HepG2 (cell line): ENCODE measurements around the gene FTCD. TPM values are rescaled to one million over a fixed set of nuclear protein-coding genes. Genes with fewer than 3 reads are reported as not detected.

ENCODE experiments used
- ATAC-seq: fragments of 200-7000 bp; cut with Tn5 transposase; 3 replicates; pipeline ENCODE4 v1.9.1; 2020; ENCODE audit warnings: mild to moderate bottlenecking, moderate library complexity
- BruUV-seq: library from RNA; stranded (reverse); fragments of 400-500 nt; replicated peaks from 2 replicates; lab custom pipeline; 2021; lab: Mats Ljungman, UMichigan
- CTCF ChIA-PET: fragments of 300-600 bp; formaldehyde crosslinking; extraction: SDS; loops from one replicate; lab custom pipeline; 2021; ENCODE audit warnings: low total read pairs, inconsistent platforms, low intra/inter-chr PET ratio; lab: Yijun Ruan, JAX
- POLR2A ChIA-PET: fragments of 350-600 bp; sonication (Branson Sonifier 250); formaldehyde crosslinking; loops from one replicate; lab custom pipeline; 2020; ENCODE audit warnings: antibody characterized with exemption, inconsistent platforms; lab: Yijun Ruan, JAX
- DNase-seq: peaks from one replicate; pipeline ENCODE4 v3.0.0-alpha.2; 2015; ENCODE audit warnings: low spot score
- FAIRE-seq: peaks from 3 replicates; lab custom pipeline; 2011; peaks lifted over from hg19 to GRCh38; lab: Jason Lieb, UNC
- H2AFZ ChIP-seq: one replicate; pipeline ENCODE4 v1.6.1; 2011; ENCODE audit warnings: low read length, inconsistent platforms
- H3K27ac ChIP-seq: fragments of 300-600 bp; 3 replicates; pipeline ENCODE4 v1.8.0; 2011; ENCODE audit warnings: mixed run types, mild to moderate bottlenecking, mixed read lengths, low read length, inconsistent platforms; ENCODE audit not compliant: insufficient read depth; ENCODE audit errors: extremely low read length
- H3K27me3 ChIP-seq, 2 experiments: fragments of 200-600 bp in 1 of 2; 2 replicates in 1 of 2; 3 replicates in 1 of 2; pipeline versions ENCODE4 v1.6.0 to v1.8.0; 2011; ENCODE audit warnings: low read length in 2 of 2, mild to moderate bottlenecking in 2 of 2, moderate library complexity in 2 of 2, inconsistent platforms in 1 of 2; ENCODE audit not compliant: insufficient read depth in 2 of 2, control insufficient read depth in 1 of 2
- H3K36me3 ChIP-seq, 2 experiments: fragments of 200-600 bp in 1 of 2; replicated peaks in 1 of 2; 2 replicates in 1 of 2; 3 replicates in 1 of 2; pipeline versions ENCODE4 v1.5.1 to v1.8.0; 2011; ENCODE audit warnings: low read length in 2 of 2, inconsistent platforms in 1 of 2; ENCODE audit not compliant: insufficient read depth in 2 of 2, control insufficient read depth in 1 of 2
- H3K4me1 ChIP-seq: 2 replicates; pipeline ENCODE4 v1.5.1; 2012; ENCODE audit warnings: low read length, inconsistent platforms; ENCODE audit not compliant: insufficient read depth
- H3K4me2 ChIP-seq: 2 replicates; pipeline ENCODE4 v1.6.0; 2011; ENCODE audit warnings: low read depth, low read length, inconsistent platforms
- H3K4me3 ChIP-seq, 3 experiments: fragments of 200-600 bp in 1 of 3; sonication (generic), shearing (Covaris generic) in 1 of 3; replicated peaks in 1 of 3; 2 replicates each; pipeline ENCODE4 v1.5.1; 2011 to 2016; ENCODE audit warnings: low read length in 3 of 3, inconsistent platforms in 2 of 3, low read depth in 2 of 3, mild to moderate bottlenecking in 2 of 3, control low read depth in 1 of 3, mixed read lengths in 1 of 3; ENCODE audit not compliant: insufficient read depth in 1 of 3
- H3K79me2 ChIP-seq: one replicate; pipeline ENCODE4 v1.6.1; 2011; ENCODE audit warnings: low read length, inconsistent platforms; ENCODE audit not compliant: insufficient read depth
- H3K9ac ChIP-seq: 2 replicates; pipeline ENCODE4 v1.6.0; 2011; ENCODE audit warnings: mild to moderate bottlenecking, low read depth, low read length, inconsistent platforms; ENCODE audit not compliant: insufficient read depth
- H3K9me3 ChIP-seq: 2 replicates; pipeline ENCODE4 v1.5.1; 2012; ENCODE audit warnings: mild to moderate bottlenecking, low read length
- H4K20me1 ChIP-seq: 2 replicates; pipeline ENCODE4 v1.6.0; 2011; ENCODE audit warnings: inconsistent platforms, mild to moderate bottlenecking, low read length, moderate library complexity; ENCODE audit not compliant: insufficient read depth
- GZF1 ChIP-seq: sonication (generic); formaldehyde crosslinking; IDR thresholded peaks from 2 replicates; pipeline ENCODE4 v1.5.1; 2020; ENCODE audit warnings: mild to moderate bottlenecking, missing genetic modification reagents
- HOXA7 ChIP-seq: sonication (generic); formaldehyde crosslinking; IDR thresholded peaks from 2 replicates; pipeline ENCODE4 v1.8.1; 2022; ENCODE audit warnings: mild to moderate bottlenecking, missing genetic modification reagents, moderate library complexity
- MAZ ChIP-seq, 2 experiments: sonication (generic) in 1 of 2; formaldehyde crosslinking in 1 of 2; IDR thresholded peaks; 2 replicates each; pipeline versions ENCODE4 v1.5.0 to v1.6.1; 2012 to 2020; ENCODE audit warnings: low read depth in 2 of 2, mild to moderate bottlenecking in 2 of 2, borderline replicate concordance in 1 of 2, improper control_type of control experiment in 1 of 2, low read length in 1 of 2, missing genetic modification reagents in 1 of 2, moderate library complexity in 1 of 2
- POLR2A ChIP-seq, 2 experiments: IDR thresholded peaks; 2 replicates each; pipeline ENCODE4 v1.6.1; 2011; ENCODE audit warnings: low read depth in 2 of 2, low read length in 2 of 2, mild to moderate bottlenecking in 1 of 2, moderate library complexity in 1 of 2; ENCODE audit not compliant: insufficient read depth in 1 of 2
- PPARG ChIP-seq: conservative IDR thresholded peaks from 2 replicates; pipeline ENCODE4 v1.6.1; 2016; ENCODE audit warnings: missing biosample characterization, missing genetic modification reagents
- TEAD3 ChIP-seq: optimal IDR thresholded peaks from 2 replicates; pipeline ENCODE3; 2016; ENCODE audit warnings: borderline replicate concordance
- ZNF550 ChIP-seq: sonication (generic); formaldehyde crosslinking; IDR thresholded peaks from 2 replicates; pipeline ENCODE4 v1.4.0; 2020; ENCODE audit warnings: mild to moderate bottlenecking, missing genetic modification reagents, borderline replicate concordance
- WGBS: methylation state at CpG from one replicate; pipeline ENCODE4 v1.1.6; 2017; ENCODE audit warnings: low lambda C conversion rate; 5-methylcytosine and 5-hydroxymethylcytosine counted together
- in situ Hi-C: cut with HindIII; loops from 2 replicates; pipeline ENCODE4 v1.10.0; 2017; ENCODE audit warnings: low pct_unique_long_range_greater_than_20kb; ENCODE audit not compliant: extremely low pct_ligation_motif_present
- intact Hi-C: fragments of 100-400 bp; cut with micrococcal nuclease; formaldehyde crosslinking; loops from one replicate; pipeline ENCODE4 v1.10.0; 2022; ENCODE audit not compliant: unreplicated experiment
- polyA plus RNA-seq, 8 experiments: library from polyadenylated mRNA; depleted of rRNA in 3 of 8; stranded (reverse) in 7 of 8; unstranded in 1 of 8; fragments of >200 nt; fragmentation: Illumina TruSeq in 4 of 8; extraction: Trizol in 4 of 8; gene quantifications; 2 replicates each; pipeline versions ENCODE4 v1.2.1 to v1.2.3, GENCODE V29; 2011 to 2016; ENCODE audit warnings: low read depth in 4 of 8, missing spikeins in 1 of 8, mixed read lengths in 1 of 8; ENCODE audit not compliant: insufficient read depth in 1 of 8
- total RNA-seq, 5 experiments: library from RNA; depleted of rRNA; stranded (reverse); fragments of >200 nt; fragmentation: Illumina TruSeq; extraction: Trizol; gene quantifications; 2 replicates each; pipeline ENCODE4 v1.2.3, GENCODE V29; 2016; ENCODE audit warnings: low read depth in 1 of 5

The FTCD gene
- total and polyA plus RNA-seq, 2 of the 13 experiments (the other 11 are each of a cell fraction or from before 2014, with no cell fraction given), result 75.7 to 105 TPM

DNA sequence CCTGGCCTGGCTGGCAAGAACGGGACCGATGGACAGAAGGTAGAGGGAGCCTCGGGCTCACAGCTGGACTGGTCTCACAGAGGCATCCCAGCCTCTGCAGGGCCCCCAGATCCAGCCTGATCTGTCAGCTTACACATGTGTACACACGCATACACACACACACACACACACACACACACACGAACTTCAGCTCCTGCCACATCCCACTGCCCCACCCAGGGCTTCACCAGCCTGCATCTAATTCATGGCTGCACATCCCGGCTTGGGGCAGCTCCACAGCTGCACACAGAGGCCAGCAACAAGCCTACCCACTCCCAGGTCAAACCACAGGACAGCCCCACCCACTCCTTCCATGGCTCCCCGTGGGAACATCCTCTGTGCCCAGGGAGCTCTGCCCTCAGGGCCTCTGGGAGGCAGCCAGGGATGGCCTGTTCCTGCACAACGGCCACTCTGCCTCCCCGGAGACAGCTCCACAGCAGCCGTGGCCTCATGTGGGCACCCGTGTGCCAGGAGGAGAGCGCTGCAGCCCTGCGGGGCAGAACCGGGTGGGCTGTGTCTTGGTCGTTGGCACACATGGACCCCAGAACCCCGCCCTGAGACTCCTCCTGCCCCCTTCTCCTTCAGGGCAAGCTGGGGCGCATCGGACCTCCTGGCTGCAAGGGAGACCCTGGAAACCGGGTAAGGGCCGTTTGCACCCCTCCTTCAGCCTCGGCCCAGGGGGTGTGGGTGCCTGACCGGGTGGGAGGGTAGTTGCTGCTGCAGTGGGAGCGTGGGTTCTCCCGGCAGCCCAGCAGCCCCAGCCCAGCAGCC is 38.4 kb downstream of the FTCD start (continued):
- no peak for TF ChIP-seq ZNF550 (CRISPR knock-in tag)
- TF ChIP-seq HOXA7 (CRISPR knock-in tag), result no peak
- TF ChIP-seq, all 625 proteins: peak for 0

DNA sequence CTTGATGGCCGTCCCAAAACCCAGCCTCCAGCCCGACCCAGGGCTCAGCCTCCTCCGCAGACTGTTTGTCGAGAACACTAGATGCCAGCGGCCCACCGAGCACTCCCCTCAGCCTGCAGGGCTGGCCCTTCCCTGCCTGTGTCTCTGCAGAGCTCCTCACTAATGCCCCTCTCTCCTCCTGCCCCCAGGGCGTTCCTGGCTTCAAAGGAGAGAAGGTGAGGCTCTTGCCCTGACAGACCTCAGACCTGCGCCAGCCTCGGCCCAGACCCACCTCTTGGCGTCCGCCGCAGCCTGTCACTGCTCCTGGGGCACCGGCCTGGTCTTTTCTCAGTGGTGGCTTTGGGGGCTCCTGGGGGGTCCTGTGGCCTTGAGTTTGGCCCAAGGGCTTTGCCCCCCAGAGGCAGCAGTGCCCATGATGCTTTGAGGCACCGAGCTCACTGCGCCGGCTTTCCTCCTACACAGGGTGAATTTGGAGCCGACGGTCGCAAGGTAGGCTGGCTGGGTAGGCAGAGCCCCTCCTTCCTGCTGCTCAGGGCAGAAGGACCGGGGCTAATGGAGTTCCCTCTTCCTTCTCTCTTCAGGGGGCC is 39.1 kb downstream of the FTCD start:
- ChIA-PET POLR2A (no interaction called here), CTCF (no interaction called here)
- no peak for FAIRE-seq
- no peak overlapping the region for H3K4me3 ChIP-seq
- no peak overlapping the region for H2AFZ ChIP-seq
- TF ChIP-seq GZF1 (CRISPR knock-in tag) (no peak), MAZ (IDR thresholded peaks at IDR 0.05; ENCODE audit: borderline replicate concordance, low read depth, low read length) (no peak), MAZ (CRISPR knock-in tag; IDR thresholded peaks at IDR 0.05; ENCODE audit: low read depth) (no peak), TEAD3 (no peak), PPARG (no peak), POLR2A (IDR thresholded peaks at IDR 0.05; ENCODE audit: insufficient read depth in 1 of 2, low read depth in 2 of 2, low read length in 2 of 2) (no peak)
- H3K9ac ChIP-seq, result no peak overlapping the region
- intact Hi-C loops (no loop called here), in situ Hi-C loops (no loop called here)
- peaks cover 4 to 29% of the 10 kb centered on the region in 2 experiments; a peak in 3 of 5 replicates for H3K27me3 ChIP-seq
- H4K20me1 ChIP-seq, result no peaks in the 10 kb centered on the region
- no peak overlapping the region for H3K27ac ChIP-seq
- peaks cover 5% of the 10 kb centered on the region; the same call in 1 of the 2 replicates for H3K9me3 ChIP-seq
- WGBS, result 63% methylated on average over 10 of the region's 20 CpGs
- no peak for DNase-seq
- H3K79me2 ChIP-seq, result no peaks in the 10 kb centered on the region
- no peaks in the 10 kb centered on the region for H3K4me1 ChIP-seq
- no peak overlapping the region for H3K4me2 ChIP-seq
- no peaks in the 10 kb centered on the region for H3K36me3 ChIP-seq
- BruUV-seq, result no TSS peak
- ATAC-seq, result no peak
